GM12878 (cell line): ENCODE measurements around the gene RADIL. TPM values are rescaled to one million over a fixed set of nuclear protein-coding genes. Genes with fewer than 3 reads are reported as not detected.

Source experiments
- ATAC-seq: fragments of 200-7000 bp; cut with Tn5 transposase; 3 replicates; pipeline ENCODE4 v1.9.1; 2020; ENCODE audit warnings: mild to moderate bottlenecking, moderate library complexity
- BruUV-seq: library from RNA; stranded (reverse); fragments of 400-500 nt; replicated peaks from 2 replicates; lab custom pipeline; 2021; lab: Mats Ljungman, UMichigan
- CTCF ChIA-PET: fragments of 300-600 bp; sonication (Branson Sonifier 250); formaldehyde crosslinking; extraction: SDS; loops from one replicate; lab custom pipeline; 2021; ENCODE audit warnings: inconsistent platforms; lab: Yijun Ruan, JAX
- POLR2A ChIA-PET: fragments of 350-600 bp; formaldehyde crosslinking; extraction: SDS; loops from one replicate; lab custom pipeline; 2021; ENCODE audit warnings: inconsistent platforms; lab: Charles Lee
- RAD21 ChIA-PET: fragments of 300-600 bp; sonication (Branson Sonifier 250); formaldehyde crosslinking; loops from one replicate; lab custom pipeline; 2023; ENCODE audit warnings: antibody characterized with exemption; ENCODE audit not compliant: unreplicated experiment; lab: Charles Lee
- SMC1A ChIA-PET: fragments of 300-600 bp; sonication (Branson Sonifier 250); formaldehyde crosslinking; loops from one replicate; lab custom pipeline; 2023; ENCODE audit not compliant: unreplicated experiment, uncharacterized antibody; lab: Charles Lee
- DNase-seq: peaks from one replicate; pipeline ENCODE4 v3.0.0-alpha.2; 2011; ENCODE audit warnings: low read depth, low spot score
- FAIRE-seq: peaks from 3 replicates; lab custom pipeline; 2011; peaks lifted over from hg19 to GRCh38; lab: Jason Lieb, UNC
- H2AFZ ChIP-seq: 2 replicates; pipeline ENCODE4 v1.6.0; 2011; ENCODE audit warnings: low read depth, low read length, control low read depth; ENCODE audit not compliant: control insufficient read depth
- H3K27ac ChIP-seq: 2 replicates; pipeline ENCODE4 v1.5.1; 2011; ENCODE audit warnings: control low read depth; ENCODE audit not compliant: control insufficient read depth, insufficient read depth
- H3K27me3 ChIP-seq, 2 experiments: replicated peaks in 1 of 2; 2 replicates each; pipeline versions ENCODE4 v1.6.0 to v1.6.1; 2011; ENCODE audit warnings: low read length in 1 of 2; ENCODE audit not compliant: control insufficient read depth in 2 of 2, insufficient read depth in 2 of 2
- H3K36me3 ChIP-seq, 2 experiments: 2 replicates each; pipeline ENCODE4 v1.5.1; 2011; ENCODE audit warnings: low read length in 1 of 2; ENCODE audit not compliant: control insufficient read depth in 2 of 2, insufficient read depth in 2 of 2
- H3K4me1 ChIP-seq: 2 replicates; pipeline ENCODE4 v1.6.1; 2011; ENCODE audit warnings: mild to moderate bottlenecking, low read length, moderate library complexity, mixed read lengths; ENCODE audit not compliant: control insufficient read depth, insufficient read depth
- H3K4me2 ChIP-seq: 2 replicates; pipeline ENCODE4 v1.6.0; 2011; ENCODE audit warnings: control low read depth; ENCODE audit not compliant: control insufficient read depth, insufficient read depth
- H3K4me3 ChIP-seq: fragments of 200-600 bp; sonication (generic); 2 replicates; pipeline ENCODE4 v1.5.1; 2016
- H3K79me2 ChIP-seq: 2 replicates; pipeline ENCODE4 v1.6.0; 2011; ENCODE audit warnings: low read length; ENCODE audit not compliant: control insufficient read depth, insufficient read depth
- H3K9ac ChIP-seq: 2 replicates; pipeline ENCODE4 v1.8.0; 2011; ENCODE audit warnings: low read length, control low read depth, mixed read lengths; ENCODE audit not compliant: control insufficient read depth, insufficient read depth
- H3K9me3 ChIP-seq: replicated peaks from 3 replicates; pipeline ENCODE4 v1.5.1; 2011; ENCODE audit warnings: mild to moderate bottlenecking, low read length; ENCODE audit not compliant: control insufficient read depth, insufficient read depth
- H4K20me1 ChIP-seq: 2 replicates; pipeline ENCODE4 v1.6.0; 2011; ENCODE audit not compliant: control insufficient read depth, insufficient read depth
- BCL3 ChIP-seq: IDR thresholded peaks from 2 replicates; pipeline ENCODE4 v1.6.1; 2011; ENCODE audit warnings: borderline replicate concordance, low read depth, mild to moderate bottlenecking, moderate library complexity, low read length; ENCODE audit not compliant: insufficient read depth, poor library complexity, severe bottlenecking
- BMI1 ChIP-seq: fragments of 450-650 bp; IDR thresholded peaks from 2 replicates; pipeline ENCODE4 v1.6.1; 2016; ENCODE audit warnings: mild to moderate bottlenecking, moderate library complexity, borderline replicate concordance
- CBFB ChIP-seq: IDR thresholded peaks from 2 replicates; pipeline ENCODE4 v1.6.1; 2016; ENCODE audit warnings: antibody characterized with exemption, low read depth
- FOXM1 ChIP-seq: IDR thresholded peaks from 2 replicates; pipeline ENCODE4 v1.6.1; 2012; ENCODE audit warnings: low read depth, mild to moderate bottlenecking, inconsistent platforms, low read length, moderate library complexity
- IKZF1 ChIP-seq: fragments of 450-650 bp; conservative IDR thresholded peaks from 2 replicates; pipeline ENCODE4 v1.6.1; 2017; ENCODE audit warnings: antibody characterized with exemption, mild to moderate bottlenecking
- JUNB ChIP-seq: IDR thresholded peaks from 2 replicates; pipeline ENCODE4 v1.6.1; 2016; ENCODE audit warnings: antibody characterized with exemption, mild to moderate bottlenecking
- NKRF ChIP-seq: fragments of 450-650 bp; conservative IDR thresholded peaks from 2 replicates; pipeline ENCODE4 v1.6.1; 2017; ENCODE audit warnings: mild to moderate bottlenecking, moderate library complexity
- POLR2A ChIP-seq: IDR thresholded peaks from 2 replicates; pipeline ENCODE4 v1.6.1; 2011; ENCODE audit warnings: low read depth, mild to moderate bottlenecking, low read length
- RCOR1 ChIP-seq: conservative IDR thresholded peaks from 2 replicates; pipeline ENCODE4 v1.6.1; 2012; ENCODE audit warnings: low read depth, low read length, improper control_type of control experiment
- SKIL ChIP-seq: fragments of 450-650 bp; IDR thresholded peaks from 2 replicates; pipeline ENCODE4 v1.6.1; 2017; ENCODE audit warnings: mild to moderate bottlenecking, low read depth, inconsistent platforms; ENCODE audit not compliant: poor library complexity, severe bottlenecking
- SRF ChIP-seq, 2 experiments: IDR thresholded peaks; 2 replicates each; pipeline ENCODE4 v1.6.1; 2011; ENCODE audit warnings: low read depth in 2 of 2, low read length in 2 of 2, mild to moderate bottlenecking in 1 of 2, moderate library complexity in 1 of 2
- SUZ12 ChIP-seq: fragments of 200-600 bp; sonication (generic); IDR thresholded peaks from one replicate; pipeline ENCODE4 v1.6.1; 2018; ENCODE audit warnings: antibody characterized with exemption, mild to moderate bottlenecking; ENCODE audit not compliant: unreplicated experiment
- TARDBP ChIP-seq: IDR thresholded peaks from 2 replicates; pipeline ENCODE4 v1.6.1; 2016; ENCODE audit warnings: borderline replicate concordance
- ZNF217 ChIP-seq: fragments of 450-650 bp; IDR thresholded peaks from 2 replicates; pipeline ENCODE4 v1.6.1; 2017; ENCODE audit warnings: antibody characterized with exemption, mild to moderate bottlenecking
- ZNF622 ChIP-seq: fragments of 450-650 bp; IDR thresholded peaks from 2 replicates; pipeline ENCODE4 v1.6.1; 2017; ENCODE audit warnings: mild to moderate bottlenecking, inconsistent platforms
- ZZZ3 ChIP-seq: IDR thresholded peaks from 2 replicates; pipeline ENCODE4 v1.6.1; 2011; ENCODE audit warnings: low read depth; ENCODE audit not compliant: control insufficient read depth, insufficient read length
- WGBS: methylation state at CpG from one replicate; pipeline ENCODE4 v1.1.6; 2016; ENCODE audit warnings: low lambda C conversion rate; ENCODE audit not compliant: insufficient replicate concordance, insufficient coverage; ENCODE audit errors: missing lambda C conversion rate; 5-methylcytosine and 5-hydroxymethylcytosine counted together
- in situ Hi-C: fragments of 300-500 bp; cut with MboI; formaldehyde crosslinking; loops from 9 replicates; pipeline ENCODE4 v1.14.3; 2018; ENCODE audit warnings: mixed read lengths
- intact Hi-C: fragments of 100-400 bp; cut with micrococcal nuclease; formaldehyde crosslinking; loops from one replicate; pipeline ENCODE4 v1.14.2; 2022; ENCODE audit not compliant: unreplicated experiment
- polyA plus RNA-seq, 11 experiments: library from polyadenylated mRNA; depleted of rRNA in 4 of 11; unstranded in 6 of 11; stranded (reverse) in 5 of 11; fragments of >200 nt; fragmentation: Nextera tagmentation in 4 of 11; fragmentation: Illumina TruSeq in 1 of 11; extraction: Ambion mirVana in 4 of 11; extraction: Trizol in 1 of 11; gene quantifications; 1 replicate in 1 of 11; 2 replicates in 10 of 11; pipeline versions ENCODE4 v1.2.1 to v1.2.3, GENCODE V29; 2011 to 2016; ENCODE audit warnings: inconsistent platforms in 2 of 11, missing spikeins in 2 of 11, low read depth in 1 of 11
- total RNA-seq, 4 experiments: library from RNA; depleted of rRNA in 3 of 4; stranded (reverse); fragments of >200 nt in 3 of 4; fragmentation: Illumina TruSeq in 1 of 4; extraction: Trizol in 1 of 4; gene quantifications; 2 replicates each; pipeline versions ENCODE4 v1.2.1 to v1.2.3, GENCODE V29; 2013 to 2021
- TF ChIP-seq, protein P1 (sequence below): fragments of 450-650 bp; IDR thresholded peaks from 2 replicates; pipeline ENCODE4 v1.6.1; 2017; ENCODE audit warnings: low read depth, mild to moderate bottlenecking, moderate library complexity

The RADIL gene
- total and polyA plus RNA-seq, 10 of the 15 experiments (the other 5 are each of a cell fraction or from before 2014, with no cell fraction given): 0.05 to 0.06 TPM; not detected in 8

- TF ChIP-seq SRF (IDR thresholded peaks at IDR 0.05; ENCODE audit: low read depth in 2 of 2, low read length in 2 of 2) (no peak), SKIL (no peak), ZNF622 (no peak), SUZ12 (no peak), FOXM1 (no peak), ZZZ3 (no peak), CBFB (no peak)
- TF ChIP-seq, protein P1, sequence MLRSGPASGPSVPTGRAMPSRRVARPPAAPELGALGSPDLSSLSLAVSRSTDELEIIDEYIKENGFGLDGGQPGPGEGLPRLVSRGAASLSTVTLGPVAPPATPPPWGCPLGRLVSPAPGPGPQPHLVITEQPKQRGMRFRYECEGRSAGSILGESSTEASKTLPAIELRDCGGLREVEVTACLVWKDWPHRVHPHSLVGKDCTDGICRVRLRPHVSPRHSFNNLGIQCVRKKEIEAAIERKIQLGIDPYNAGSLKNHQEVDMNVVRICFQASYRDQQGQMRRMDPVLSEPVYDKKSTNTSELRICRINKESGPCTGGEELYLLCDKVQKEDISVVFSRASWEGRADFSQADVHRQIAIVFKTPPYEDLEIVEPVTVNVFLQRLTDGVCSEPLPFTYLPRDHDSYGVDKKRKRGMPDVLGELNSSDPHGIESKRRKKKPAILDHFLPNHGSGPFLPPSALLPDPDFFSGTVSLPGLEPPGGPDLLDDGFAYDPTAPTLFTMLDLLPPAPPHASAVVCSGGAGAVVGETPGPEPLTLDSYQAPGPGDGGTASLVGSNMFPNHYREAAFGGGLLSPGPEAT: no peak
Measured at GRCh38 chr7:4916113-4916512, 32.6 kb upstream of the RADIL start (continued).

DNA sequence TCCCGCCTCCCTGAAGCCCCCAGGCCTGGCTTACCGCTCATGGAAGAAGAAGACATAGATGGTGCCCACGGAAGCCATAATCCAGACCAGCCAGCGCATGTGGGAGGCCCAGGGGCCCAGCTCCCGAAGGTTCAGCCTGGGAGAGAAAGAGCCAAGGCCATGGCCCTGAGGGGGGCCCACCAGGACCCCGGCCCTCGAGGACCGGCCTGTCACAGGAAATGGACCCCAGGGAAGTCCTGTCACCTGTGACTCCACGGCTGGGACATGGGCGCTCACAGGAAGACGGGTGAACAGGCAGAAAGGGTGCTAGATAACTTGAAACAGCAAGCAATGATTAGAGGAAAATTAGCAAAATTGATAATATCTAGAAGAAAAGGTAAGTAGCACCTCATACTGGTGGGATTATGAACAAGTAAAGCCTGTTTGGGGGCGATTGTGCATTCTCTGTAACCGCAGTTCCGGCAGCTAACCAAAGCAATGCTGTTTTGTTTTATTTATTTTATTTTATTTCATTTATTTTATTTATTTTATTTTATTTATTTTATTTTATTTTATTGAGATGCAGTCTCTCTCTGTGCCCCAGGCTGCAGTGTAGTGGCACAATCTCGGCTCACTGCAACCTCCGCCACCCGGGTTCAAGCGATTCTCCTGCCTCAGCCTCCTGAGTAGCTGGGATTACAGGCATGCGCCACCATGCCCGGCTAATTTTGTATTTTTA lies 27.8 kb upstream of the RADIL start:
- H3K9ac ChIP-seq: no peak overlapping the region
- DNase-seq (no peak), ATAC-seq (no peak), FAIRE-seq (no peak)
- in situ Hi-C loops: no loop called here
- 58% methylated on average over 20 of the region's 20 CpGs for WGBS
- H4K20me1 ChIP-seq: no peaks in the 10 kb centered on the region
- H3K9me3 ChIP-seq: no peaks in the 10 kb centered on the region; the same call in 2 of the 3 replicates
- H3K27ac ChIP-seq: no peak overlapping the region
- H3K4me3 ChIP-seq: no peak overlapping the region
- no peaks in the 10 kb centered on the region for H3K79me2 ChIP-seq
- ChIA-PET POLR2A (no interaction called here), CTCF (interaction anchor here (0.6 kb wide), 1 partner anchor 520 kb away, joined by 3 read pairs; no protein-coding TSS in a partner anchor), SMC1A (no interaction called here), RAD21 (no interaction called here)
- no peaks in the 10 kb centered on the region for H3K36me3 ChIP-seq
- no peak overlapping the region for H3K4me2 ChIP-seq
- no peak overlapping the region for H2AFZ ChIP-seq
- intact Hi-C loops: no loop called here
- H3K4me1 ChIP-seq: no peaks in the 10 kb centered on the region
- no peaks in the 10 kb centered on the region for H3K27me3 ChIP-seq
- BruUV-seq: no TSS peak
- TF ChIP-seq TARDBP (no peak), JUNB (no peak), BCL3 (no peak), ZNF217 (no peak), POLR2A (no peak), RCOR1 (no peak), BMI1 (no peak), NKRF (no peak), IKZF1 (no peak)
